ENCODE results near the gene ARAP3. TPM values are rescaled to one million over a fixed set of nuclear protein-coding genes. Genes with fewer than 3 reads are reported as not detected.

ARAP3 gene
- total RNA-seq, 1 experiment from 2014 or later: 27.6 TPM

- H3K56ac ChIP-seq (ENCODE audit: insufficient read length, low read depth, low read length): no peak overlapping the region
- H2BK120ac ChIP-seq (ENCODE audit: low read depth, low read length, poor library complexity, severe bottlenecking): no peak overlapping the region
- H3K4me3 Mint-ChIP-seq: no peak overlapping the region
- H2BK20ac ChIP-seq (ENCODE audit: low read depth, low read length, poor library complexity, severe bottlenecking): no peak overlapping the region
- no peaks in the 10 kb centered on the region for H3K79me1 ChIP-seq (ENCODE audit: insufficient read depth, low read depth, low read length, poor library complexity, severe bottlenecking)
- H3K9me3 ChIP-seq (ENCODE audit: control insufficient read depth, low read depth, low read length): no peaks in the 10 kb centered on the region
- H3K18ac ChIP-seq (ENCODE audit: insufficient read length, low read depth, low read length): no peak overlapping the region
- no peak overlapping the region for H3K9ac ChIP-seq (ENCODE audit: extremely low read depth, insufficient read length, low read length)
- H3K14ac ChIP-seq (ENCODE audit: insufficient read depth, low read length): no peak overlapping the region
- no peak overlapping the region for H3K23ac ChIP-seq (ENCODE audit: insufficient read length, low read depth, low read length)
- no peak overlapping the region for H3K27ac Mint-ChIP-seq
- no peak overlapping the region for H3K27ac ChIP-seq (ENCODE audit: insufficient read length, low read depth, low read length)
- H3K9me3 Mint-ChIP-seq: no peaks in the 10 kb centered on the region
- no peak overlapping the region for H4K5ac ChIP-seq (ENCODE audit: insufficient read length, low read depth, low read length)
- peaks cover 4 to 12% of the 10 kb centered on the region in 2 experiments for H3K4me1 Mint-ChIP-seq
- H2BK15ac ChIP-seq (ENCODE audit: low read depth, low read length): no peak overlapping the region
- no peaks in the 10 kb centered on the region for H3K4me1 ChIP-seq (ENCODE audit: insufficient read depth, low read length)
- no CpG with 5 or more reads among the region's 8 CpGs for WGBS (ENCODE audit: extremely low coverage, insufficient read length, low lambda C conversion rate)
- no peak overlapping the region for H2AK5ac ChIP-seq (ENCODE audit: insufficient read length, low read length)
- no peak for DNase-seq
- peaks cover 28 to 47% (median 31%) of the 10 kb centered on the region in 3 experiments for H3K36me3 Mint-ChIP-seq (ENCODE audit: insufficient read depth in 1 of 3, low read depth in 3 of 3)
- H3T11ph ChIP-seq (ENCODE audit: low read length): no peak overlapping the region
- no peaks in the 10 kb centered on the region for H3K27me3 Mint-ChIP-seq (ENCODE audit: low read depth)
- no peaks in the 10 kb centered on the region for H3K79me2 ChIP-seq (ENCODE audit: insufficient read depth, low read length)
- no peaks in the 10 kb centered on the region for H3K27me3 ChIP-seq (ENCODE audit: insufficient read depth, low read length)
- TF ChIP-seq, protein P1, sequence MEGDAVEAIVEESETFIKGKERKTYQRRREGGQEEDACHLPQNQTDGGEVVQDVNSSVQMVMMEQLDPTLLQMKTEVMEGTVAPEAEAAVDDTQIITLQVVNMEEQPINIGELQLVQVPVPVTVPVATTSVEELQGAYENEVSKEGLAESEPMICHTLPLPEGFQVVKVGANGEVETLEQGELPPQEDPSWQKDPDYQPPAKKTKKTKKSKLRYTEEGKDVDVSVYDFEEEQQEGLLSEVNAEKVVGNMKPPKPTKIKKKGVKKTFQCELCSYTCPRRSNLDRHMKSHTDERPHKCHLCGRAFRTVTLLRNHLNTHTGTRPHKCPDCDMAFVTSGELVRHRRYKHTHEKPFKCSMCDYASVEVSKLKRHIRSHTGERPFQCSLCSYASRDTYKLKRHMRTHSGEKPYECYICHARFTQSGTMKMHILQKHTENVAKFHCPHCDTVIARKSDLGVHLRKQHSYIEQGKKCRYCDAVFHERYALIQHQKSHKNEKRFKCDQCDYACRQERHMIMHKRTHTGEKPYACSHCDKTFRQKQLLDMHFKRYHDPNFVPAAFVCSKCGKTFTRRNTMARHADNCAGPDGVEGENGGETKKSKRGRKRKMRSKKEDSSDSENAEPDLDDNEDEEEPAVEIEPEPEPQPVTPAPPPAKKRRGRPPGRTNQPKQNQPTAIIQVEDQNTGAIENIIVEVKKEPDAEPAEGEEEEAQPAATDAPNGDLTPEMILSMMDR (conservative IDR thresholded peaks at IDR 0.05): no peak
- H4K8ac ChIP-seq (replicated peaks; ENCODE audit: insufficient read length, low read depth, low read length): no peak overlapping the region
- H2BK12ac ChIP-seq (ENCODE audit: insufficient read length, low read depth, low read length): no peak overlapping the region
- H4K91ac ChIP-seq (ENCODE audit: insufficient read length, low read depth, low read length): no peak overlapping the region
- H2BK5ac ChIP-seq (ENCODE audit: insufficient read length, low read length): no peak overlapping the region
- no peaks in the 10 kb centered on the region for H3K23me2 ChIP-seq (ENCODE audit: insufficient read length, low read depth, low read length, poor library complexity, severe bottlenecking)
- no peak overlapping the region for H2AFZ ChIP-seq (ENCODE audit: low read length)
- H3K4ac ChIP-seq (ENCODE audit: low read depth, low read length): no peak overlapping the region
- no peak overlapping the region for H3K4me2 ChIP-seq (ENCODE audit: insufficient read depth, insufficient read length, low read length)
- H4K20me1 ChIP-seq (ENCODE audit: control insufficient read depth, insufficient read depth, insufficient read length): no peaks in the 10 kb centered on the region
Measured at GRCh38 chr5:141663506-141663905, 18.5 kb downstream of the ARAP3 start.

Measured in H9 (cell line).